Endothelial cell (in vitro differentiated cells): Measurements from ENCODE around the gene POGLUT3. TPM values are rescaled to one million over a fixed set of nuclear protein-coding genes. Genes with fewer than 3 reads are reported as not detected.
A peak's percentile ranks its signal among the peaks of the same experiment; 100 is the strongest.

Source experiments
- DNase-seq: peaks from one replicate; pipeline ENCODE4 v3.0.0; 2021; ENCODE audit warnings: low spot score
- H3K27ac Mint-ChIP-seq: one replicate; pipeline ENCODE4 v1.8.0; 2021; ENCODE audit warnings: mixed read lengths, inconsistent platforms; ENCODE audit not compliant: unreplicated experiment
- H3K27me3 Mint-ChIP-seq: one replicate; pipeline ENCODE4 v1.8.0; 2021; ENCODE audit warnings: mild to moderate bottlenecking, moderate library complexity, mixed read lengths, inconsistent platforms; ENCODE audit not compliant: unreplicated experiment
- H3K36me3 Mint-ChIP-seq: one replicate; pipeline ENCODE4 v1.8.0; 2021; ENCODE audit warnings: mild to moderate bottlenecking, low read depth, mixed read lengths, inconsistent platforms; ENCODE audit not compliant: unreplicated experiment
- H3K4me1 Mint-ChIP-seq: one replicate; pipeline ENCODE4 v1.8.0; 2021; ENCODE audit warnings: mild to moderate bottlenecking, mixed read lengths, inconsistent platforms; ENCODE audit not compliant: unreplicated experiment
- H3K4me3 Mint-ChIP-seq: one replicate; pipeline ENCODE4 v1.8.0; 2021; ENCODE audit warnings: mild to moderate bottlenecking, mixed read lengths, inconsistent platforms; ENCODE audit not compliant: unreplicated experiment
- H3K9me3 Mint-ChIP-seq: one replicate; pipeline ENCODE4 v1.8.0; 2021; ENCODE audit warnings: mixed read lengths, inconsistent platforms; ENCODE audit not compliant: unreplicated experiment
- total RNA-seq: library from RNA; stranded (reverse); fragmentation: NEBNext Ultra II Directional; extraction: Animal tissue kit (Norgen Biotek cat#: 25700); gene quantifications from one replicate; pipeline ENCODE4 v1.2.1, GENCODE V29; 2021; ENCODE audit not compliant: unreplicated experiment
- TF ChIP-seq, protein P1 (sequence below): fragments of 200-600 bp; sonication (generic); IDR thresholded peaks from one replicate; pipeline ENCODE4 v1.5.0; 2021; ENCODE audit warnings: antibody characterized with exemption; ENCODE audit not compliant: unreplicated experiment

The POGLUT3 gene
- total RNA-seq, 1 donor from 2014 or later, result 12.2 TPM

DNA sequence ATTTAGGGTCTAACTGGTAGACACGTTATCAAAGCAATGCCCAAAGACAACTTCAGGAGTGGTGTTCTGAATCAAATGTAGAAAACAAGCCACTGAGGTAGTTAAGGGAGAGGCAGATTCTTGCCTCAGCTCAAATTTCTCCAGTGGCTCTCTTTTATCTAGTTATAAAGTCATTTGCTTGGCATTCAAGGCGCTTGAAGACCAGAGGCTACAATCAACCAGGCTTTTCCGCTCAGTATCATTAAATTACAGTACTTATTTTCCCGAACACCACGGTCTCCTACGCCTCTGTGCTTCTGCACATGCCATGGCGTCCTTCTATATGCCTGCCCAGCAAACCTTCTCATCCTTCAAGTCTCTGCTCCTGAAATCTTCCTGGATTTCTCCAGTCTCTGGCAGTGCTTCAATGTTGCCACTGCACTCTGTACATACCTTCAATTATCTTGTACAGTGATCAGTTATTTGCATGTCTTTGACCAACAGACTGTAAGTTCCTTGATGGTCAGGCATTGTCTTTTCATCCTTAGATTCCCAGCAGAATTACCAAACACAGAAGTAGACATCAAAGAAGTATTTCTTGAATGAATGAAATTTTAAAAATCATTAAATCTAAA, 1.4 kb downstream of the POGLUT3 start:
- no peaks in the 10 kb centered on the region for H3K9me3 Mint-ChIP-seq
- no peak for DNase-seq
- H3K27me3 Mint-ChIP-seq, result peaks cover 8% of the 10 kb centered on the region
- H3K27ac Mint-ChIP-seq, result peak overlapping the region; percentile 6
- peaks cover 11% of the 10 kb centered on the region for H3K4me1 Mint-ChIP-seq
- TF ChIP-seq, protein P1, sequence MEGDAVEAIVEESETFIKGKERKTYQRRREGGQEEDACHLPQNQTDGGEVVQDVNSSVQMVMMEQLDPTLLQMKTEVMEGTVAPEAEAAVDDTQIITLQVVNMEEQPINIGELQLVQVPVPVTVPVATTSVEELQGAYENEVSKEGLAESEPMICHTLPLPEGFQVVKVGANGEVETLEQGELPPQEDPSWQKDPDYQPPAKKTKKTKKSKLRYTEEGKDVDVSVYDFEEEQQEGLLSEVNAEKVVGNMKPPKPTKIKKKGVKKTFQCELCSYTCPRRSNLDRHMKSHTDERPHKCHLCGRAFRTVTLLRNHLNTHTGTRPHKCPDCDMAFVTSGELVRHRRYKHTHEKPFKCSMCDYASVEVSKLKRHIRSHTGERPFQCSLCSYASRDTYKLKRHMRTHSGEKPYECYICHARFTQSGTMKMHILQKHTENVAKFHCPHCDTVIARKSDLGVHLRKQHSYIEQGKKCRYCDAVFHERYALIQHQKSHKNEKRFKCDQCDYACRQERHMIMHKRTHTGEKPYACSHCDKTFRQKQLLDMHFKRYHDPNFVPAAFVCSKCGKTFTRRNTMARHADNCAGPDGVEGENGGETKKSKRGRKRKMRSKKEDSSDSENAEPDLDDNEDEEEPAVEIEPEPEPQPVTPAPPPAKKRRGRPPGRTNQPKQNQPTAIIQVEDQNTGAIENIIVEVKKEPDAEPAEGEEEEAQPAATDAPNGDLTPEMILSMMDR, result no peak
- H3K36me3 Mint-ChIP-seq, result no peaks in the 10 kb centered on the region
- peak overlapping the region; percentile 32 for H3K4me3 Mint-ChIP-seq

DNA sequence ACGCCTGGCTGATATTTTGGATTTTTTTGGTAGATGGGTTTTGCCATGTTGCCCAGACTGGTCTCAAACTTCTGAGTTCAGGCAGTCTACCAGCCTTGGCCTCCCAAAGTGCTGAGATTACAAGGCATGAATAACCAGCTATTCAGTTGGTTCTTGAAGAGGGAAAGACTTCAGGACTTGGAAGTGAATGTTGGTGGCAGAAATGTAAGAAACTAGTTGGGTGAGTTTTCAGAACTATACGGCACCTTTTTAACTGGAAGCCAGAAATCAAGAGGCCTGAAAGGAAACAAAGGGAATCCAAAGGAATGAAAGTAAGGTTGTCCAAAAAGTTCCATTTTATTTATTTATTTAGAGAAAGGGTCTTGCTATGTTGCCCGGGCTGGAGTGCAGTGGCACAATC, 2.9 kb downstream of the POGLUT3 start:
- Mint-ChIP-seq H3K9me3 (no peaks in the 10 kb centered on the region), H3K27me3 (peaks cover 8% of the 10 kb centered on the region), H3K4me3 (no peak overlapping the region), H3K4me1 (peaks cover 12% of the 10 kb centered on the region), H3K36me3 (no peaks in the 10 kb centered on the region), H3K27ac (no peak overlapping the region)
- no peak for DNase-seq
- TF ChIP-seq, protein P1, result no peak

DNA sequence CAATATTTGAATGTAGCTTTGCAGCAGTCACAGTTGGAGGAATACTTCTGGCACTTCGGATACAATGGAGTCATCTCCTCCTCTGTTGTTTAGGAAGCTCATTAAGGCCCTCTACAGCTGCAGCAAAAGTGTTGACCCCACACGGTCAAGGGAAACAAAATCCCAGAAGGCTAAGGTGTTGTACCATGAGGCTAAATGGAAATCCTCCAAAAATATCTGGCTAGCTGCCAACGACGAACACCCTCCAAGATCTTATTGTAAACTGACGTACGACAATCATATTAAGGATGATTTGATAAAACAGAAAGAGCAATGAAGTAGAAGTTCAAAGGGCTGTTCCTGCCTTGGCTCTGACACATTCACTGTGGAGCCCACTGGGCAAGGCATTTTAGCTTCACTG, 4.0 kb downstream of the POGLUT3 start:
- DNase-seq, result no peak
- no peaks in the 10 kb centered on the region for H3K9me3 Mint-ChIP-seq
- H3K4me1 Mint-ChIP-seq, result peaks cover 12% of the 10 kb centered on the region
- no peak overlapping the region for H3K4me3 Mint-ChIP-seq
- H3K27me3 Mint-ChIP-seq, result peaks cover 7% of the 10 kb centered on the region
- peaks cover 2% of the 10 kb centered on the region for H3K36me3 Mint-ChIP-seq
- no peak overlapping the region for H3K27ac Mint-ChIP-seq
- TF ChIP-seq, protein P1, result no peak

DNA sequence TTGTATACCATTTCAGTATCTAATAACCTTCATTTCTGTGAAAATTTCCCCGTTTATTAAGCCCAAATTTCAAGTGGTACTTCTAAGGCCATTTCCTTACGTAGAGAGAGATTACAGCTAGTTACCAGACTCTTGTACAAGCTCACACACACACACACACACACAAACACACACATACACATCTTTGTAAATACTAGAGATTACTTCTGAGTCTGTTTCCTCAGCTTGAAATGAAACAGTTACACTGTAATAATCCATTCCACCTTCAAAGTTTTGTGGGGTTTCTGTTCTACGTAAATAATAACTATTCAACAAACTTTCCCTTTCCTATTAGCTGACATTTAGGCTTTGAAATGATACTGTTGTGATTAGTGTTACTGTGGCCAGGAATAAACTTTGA, 6.2 kb downstream of the POGLUT3 start:
- Mint-ChIP-seq H3K4me3 (no peak overlapping the region), H3K36me3 (peaks cover 13% of the 10 kb centered on the region), H3K4me1 (peaks cover 4% of the 10 kb centered on the region), H3K27me3 (peaks cover 4% of the 10 kb centered on the region), H3K9me3 (no peaks in the 10 kb centered on the region), H3K27ac (no peak overlapping the region)
- TF ChIP-seq, protein P1, result no peak
- DNase-seq, result no peak

DNA sequence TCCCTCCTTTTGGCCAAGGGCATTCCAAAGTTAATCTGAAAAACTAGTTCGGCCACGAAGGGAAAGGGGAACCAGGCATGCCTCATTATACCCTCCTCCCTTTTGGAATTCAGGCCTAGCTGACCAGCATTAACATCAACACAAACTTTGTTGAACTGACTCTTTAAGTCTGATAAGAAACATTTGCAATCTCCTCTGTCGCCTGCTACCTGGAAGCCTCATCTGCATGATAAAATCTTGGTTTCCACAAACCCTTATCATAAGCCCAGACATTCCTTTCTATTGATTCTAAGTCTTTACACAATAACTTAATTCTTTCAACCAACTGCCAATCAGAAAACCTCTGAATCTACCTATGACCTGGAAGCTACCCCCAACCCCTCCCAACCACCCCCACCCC, 11.4 kb downstream of the POGLUT3 start:
- Mint-ChIP-seq H3K27me3 (peaks cover 2% of the 10 kb centered on the region), H3K4me3 (peak overlapping the region; percentile 29), H3K36me3 (peaks cover 26% of the 10 kb centered on the region), H3K27ac (no peak overlapping the region), H3K9me3 (no peaks in the 10 kb centered on the region), H3K4me1 (peaks cover 2% of the 10 kb centered on the region)
- no peak for DNase-seq
- TF ChIP-seq, protein P1, result no peak
